Suprapubic skin (tissue), 4 donors: ENCODE data around the gene DLG3. TPM values are rescaled to one million over a fixed set of nuclear protein-coding genes. Genes with fewer than 3 reads are reported as not detected.

ENCODE experiments used
- DNase-seq, 2 donors: peaks; one replicate each; pipeline ENCODE4 v3.0.0-alpha.2; 2019; ENCODE audit warnings: low spot score in 2 of 2
- H3K27ac ChIP-seq: fragments of 200-600 bp; sonication (generic); one replicate; pipeline ENCODE4 v1.5.1; 2019
- H3K27me3 ChIP-seq: fragments of 200-600 bp; sonication (generic); one replicate; pipeline ENCODE4 v1.5.1; 2019
- H3K36me3 ChIP-seq: fragments of 200-600 bp; sonication (generic); one replicate; pipeline ENCODE4 v1.5.1; 2019
- H3K4me1 ChIP-seq: fragments of 200-600 bp; sonication (generic); one replicate; pipeline ENCODE4 v1.5.1; 2019
- H3K4me3 ChIP-seq: fragments of 200-600 bp; sonication (generic); one replicate; pipeline ENCODE4 v1.5.1; 2019; ENCODE audit warnings: mild to moderate bottlenecking
- H3K9me3 ChIP-seq: fragments of 200-600 bp; sonication (generic); one replicate; pipeline ENCODE4 v1.5.1; 2019
- CTCF ChIP-seq, 2 donors: fragments of 200-600 bp in 1 of 2; fragments of 450-650 bp in 1 of 2; sonication (generic) in 1 of 2; IDR thresholded peaks; one replicate each; pipeline ENCODE4 v1.5.1; 2016 to 2019; ENCODE audit warnings: antibody characterized with exemption in 2 of 2, mild to moderate bottlenecking in 1 of 2, moderate library complexity in 1 of 2
- EP300 ChIP-seq: sonication (generic); formaldehyde crosslinking; IDR thresholded peaks from one replicate; pipeline ENCODE4 v1.6.1; 2017; ENCODE audit warnings: antibody characterized with exemption
- POLR2A ChIP-seq, 2 donors: fragments of 450-650 bp; IDR thresholded peaks; one replicate each; pipeline ENCODE4 v1.6.1; 2017; ENCODE audit warnings: antibody characterized with exemption in 2 of 2, mild to moderate bottlenecking in 2 of 2, moderate library complexity in 2 of 2
- POLR2AphosphoS5 ChIP-seq, 3 donors: sonication (generic); formaldehyde crosslinking; IDR thresholded peaks; one replicate each; pipeline ENCODE4 v1.6.1; 2017; ENCODE audit warnings: antibody characterized with exemption in 3 of 3
- WGBS: methylation state at CpG from one replicate; pipeline ENCODE4 v1.1.5; 2018; 5-methylcytosine and 5-hydroxymethylcytosine counted together
- total RNA-seq, 4 donors: library from RNA; depleted of rRNA; stranded (reverse); fragments of >200 nt; gene quantifications; one replicate each; pipeline ENCODE4 v1.1.0, GENCODE V29; 2016

DLG3 gene
- total RNA-seq, 4 donors from 2014 or later, result 12.8 to 42.1 (median 26.7) TPM

- Histone ChIP-seq H3K27ac (no peak overlapping the region), H3K27me3 (no peaks in the 10 kb centered on the region), H3K36me3 (no peaks in the 10 kb centered on the region), H3K4me3 (no peak overlapping the region), H3K9me3 (no peaks in the 10 kb centered on the region), H3K4me1 (peaks cover 3% of the 10 kb centered on the region)
- WGBS, result 79% methylated on average over 2 of the region's 2 CpGs
- no peak for DNase-seq
- TF ChIP-seq EP300 (no peak), CTCF (IDR thresholded peaks at IDR 0.05) (no peak), POLR2A (IDR thresholded peaks at IDR 0.05) (no peak), POLR2AphosphoS5 (IDR thresholded peaks at IDR 0.05) (no peak)
These were observed 37.7 kb downstream of the DLG3 start for GRCh38 chrX:70482300-70482699.

- H3K4me3 ChIP-seq, result no peak overlapping the region
- TF ChIP-seq EP300 (no peak), POLR2AphosphoS5 (IDR thresholded peaks at IDR 0.05) (no peak), POLR2A (IDR thresholded peaks at IDR 0.05) (no peak), CTCF (IDR thresholded peaks at IDR 0.05) (no peak)
- no peak overlapping the region for H3K27ac ChIP-seq
- 55% methylated on average over 7 of the region's 7 CpGs for WGBS
- H3K27me3 ChIP-seq, result no peaks in the 10 kb centered on the region
- no peaks in the 10 kb centered on the region for H3K4me1 ChIP-seq
- no peaks in the 10 kb centered on the region for H3K36me3 ChIP-seq
- H3K9me3 ChIP-seq, result no peaks in the 10 kb centered on the region
- no peak for DNase-seq
These were observed 40.8 kb downstream of the DLG3 start for GRCh38 chrX:70485466-70485865.

- Histone ChIP-seq H3K9me3 (no peaks in the 10 kb centered on the region), H3K36me3 (no peaks in the 10 kb centered on the region), H3K4me1 (no peaks in the 10 kb centered on the region), H3K27me3 (no peaks in the 10 kb centered on the region), H3K27ac (no peak overlapping the region), H3K4me3 (no peak overlapping the region)
- no peak for DNase-seq
- TF ChIP-seq POLR2AphosphoS5 (IDR thresholded peaks at IDR 0.05) (no peak), CTCF (IDR thresholded peaks at IDR 0.05) (no peak), EP300 (no peak), POLR2A (IDR thresholded peaks at IDR 0.05) (no peak)
- 59% methylated on average over 2 of the region's 2 CpGs for WGBS
These were observed 44.2 kb downstream of the DLG3 start for GRCh38 chrX:70488856-70489255.

GRCh38 chrX:70494441-70494840, 49.8 kb downstream of the DLG3 start:
- 57% methylated on average over 4 of the region's 4 CpGs for WGBS

GRCh38 chrX:70496491-70496890, 51.9 kb downstream of the DLG3 start:
- 61% methylated on average over 5 of the region's 5 CpGs for WGBS
- no peak for TF ChIP-seq EP300
- TF ChIP-seq POLR2A (IDR thresholded peaks at IDR 0.05), result no peak
- no peak for TF ChIP-seq CTCF (IDR thresholded peaks at IDR 0.05)
- TF ChIP-seq POLR2AphosphoS5 (IDR thresholded peaks at IDR 0.05), result no peak

More at GRCh38 chrX:70494441-70494840, 49.8 kb downstream of the DLG3 start:
- DNase-seq, result no peak
- H3K27ac ChIP-seq, result no peak overlapping the region
- no peaks in the 10 kb centered on the region for H3K9me3 ChIP-seq
- H3K4me3 ChIP-seq, result no peak overlapping the region
- H3K4me1 ChIP-seq, result no peaks in the 10 kb centered on the region
- H3K36me3 ChIP-seq, result peaks cover 3% of the 10 kb centered on the region
- TF ChIP-seq POLR2A (IDR thresholded peaks at IDR 0.05) (no peak), CTCF (IDR thresholded peaks at IDR 0.05) (no peak), POLR2AphosphoS5 (IDR thresholded peaks at IDR 0.05) (no peak), EP300 (no peak)
- no peaks in the 10 kb centered on the region for H3K27me3 ChIP-seq

More at GRCh38 chrX:70496491-70496890, 51.9 kb downstream of the DLG3 start:
- no peak overlapping the region for H3K27ac ChIP-seq
- H3K9me3 ChIP-seq, result no peaks in the 10 kb centered on the region
- DNase-seq, result no peak
- H3K36me3 ChIP-seq, result peaks cover 10% of the 10 kb centered on the region
- no peak overlapping the region for H3K4me3 ChIP-seq
- no peaks in the 10 kb centered on the region for H3K4me1 ChIP-seq
- H3K27me3 ChIP-seq, result no peaks in the 10 kb centered on the region
